ENCODE results near the gene UQCRH.

DNA sequence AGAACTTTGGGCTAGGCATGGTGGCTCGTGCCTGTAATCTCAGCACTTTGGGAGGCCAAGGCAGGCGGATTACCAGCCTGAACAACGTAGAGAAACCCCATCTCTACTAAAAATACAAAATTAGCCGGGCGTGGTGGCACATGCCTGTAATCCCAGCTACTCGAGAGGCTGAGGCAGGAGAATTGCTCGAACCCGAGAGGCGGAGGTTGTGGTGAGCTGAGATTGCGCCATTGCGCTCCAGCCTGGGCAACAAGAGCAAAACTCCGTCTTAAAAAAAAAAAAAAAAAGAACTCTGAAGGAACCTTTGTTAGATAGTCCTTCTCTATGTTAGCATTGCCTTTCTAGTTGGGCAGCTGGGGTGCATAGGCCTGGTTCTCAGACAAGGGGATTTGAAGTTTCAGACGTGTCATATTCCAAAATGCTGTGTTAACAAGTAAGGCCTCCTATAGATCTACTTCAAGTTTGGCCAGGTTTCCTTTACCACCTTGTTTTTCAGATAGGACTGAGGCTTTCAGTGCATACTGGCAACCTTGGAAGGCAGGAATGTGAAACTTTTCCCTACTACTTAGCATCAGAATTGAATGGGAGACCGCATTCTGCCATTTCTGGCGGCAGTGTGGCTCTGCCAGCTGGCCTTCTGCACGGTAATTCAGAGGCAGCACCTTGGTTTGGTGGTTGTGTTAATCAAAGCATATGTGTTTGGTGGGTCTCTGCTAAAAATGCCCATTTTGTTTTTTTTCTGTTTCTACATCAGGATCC, 6.1 kb downstream of the UQCRH start:
- TF ChIP-seq, protein P1, sequence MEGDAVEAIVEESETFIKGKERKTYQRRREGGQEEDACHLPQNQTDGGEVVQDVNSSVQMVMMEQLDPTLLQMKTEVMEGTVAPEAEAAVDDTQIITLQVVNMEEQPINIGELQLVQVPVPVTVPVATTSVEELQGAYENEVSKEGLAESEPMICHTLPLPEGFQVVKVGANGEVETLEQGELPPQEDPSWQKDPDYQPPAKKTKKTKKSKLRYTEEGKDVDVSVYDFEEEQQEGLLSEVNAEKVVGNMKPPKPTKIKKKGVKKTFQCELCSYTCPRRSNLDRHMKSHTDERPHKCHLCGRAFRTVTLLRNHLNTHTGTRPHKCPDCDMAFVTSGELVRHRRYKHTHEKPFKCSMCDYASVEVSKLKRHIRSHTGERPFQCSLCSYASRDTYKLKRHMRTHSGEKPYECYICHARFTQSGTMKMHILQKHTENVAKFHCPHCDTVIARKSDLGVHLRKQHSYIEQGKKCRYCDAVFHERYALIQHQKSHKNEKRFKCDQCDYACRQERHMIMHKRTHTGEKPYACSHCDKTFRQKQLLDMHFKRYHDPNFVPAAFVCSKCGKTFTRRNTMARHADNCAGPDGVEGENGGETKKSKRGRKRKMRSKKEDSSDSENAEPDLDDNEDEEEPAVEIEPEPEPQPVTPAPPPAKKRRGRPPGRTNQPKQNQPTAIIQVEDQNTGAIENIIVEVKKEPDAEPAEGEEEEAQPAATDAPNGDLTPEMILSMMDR (IDR thresholded peaks at IDR 0.05), result no peak
- no peak for TF ChIP-seq POLR2A (IDR thresholded peaks at IDR 0.05)
